ENCODE measurements around the gene HSD17B13.

DNA sequence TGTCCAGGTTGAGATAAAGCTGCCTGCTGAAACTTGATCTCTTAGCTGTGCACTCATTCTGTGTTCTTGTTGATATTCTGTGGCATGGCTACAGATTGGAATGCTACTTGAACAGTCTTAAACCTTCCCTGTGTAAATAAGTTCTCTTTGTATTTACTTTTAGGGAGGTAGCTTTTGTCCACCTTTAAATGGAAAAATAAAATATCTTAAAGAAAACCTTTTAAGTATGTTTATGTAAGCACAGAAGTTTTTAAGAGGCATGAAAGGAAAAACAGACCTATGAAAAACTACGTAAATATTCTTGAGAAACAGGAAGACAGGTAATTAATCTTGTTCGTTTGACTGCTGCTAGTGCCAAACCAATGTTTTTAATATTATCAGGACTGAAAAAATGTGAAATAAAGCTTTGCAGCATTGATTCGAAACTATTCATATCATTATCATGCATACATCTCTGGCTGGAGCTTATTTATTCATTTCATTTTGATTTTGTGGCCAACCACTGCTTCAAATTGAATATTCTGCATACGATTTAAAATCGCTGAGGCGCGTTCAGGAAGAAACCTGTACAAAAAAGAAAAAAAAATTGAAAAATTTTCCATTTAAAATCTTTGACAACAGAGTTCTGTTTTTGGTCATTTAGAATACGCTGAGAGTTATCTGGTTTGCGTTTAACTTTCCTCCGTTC, 17.8 kb downstream of the HSD17B13 start:
- no peak for TF ChIP-seq POLR2A (IDR thresholded peaks at IDR 0.05)
- TF ChIP-seq, protein P1, sequence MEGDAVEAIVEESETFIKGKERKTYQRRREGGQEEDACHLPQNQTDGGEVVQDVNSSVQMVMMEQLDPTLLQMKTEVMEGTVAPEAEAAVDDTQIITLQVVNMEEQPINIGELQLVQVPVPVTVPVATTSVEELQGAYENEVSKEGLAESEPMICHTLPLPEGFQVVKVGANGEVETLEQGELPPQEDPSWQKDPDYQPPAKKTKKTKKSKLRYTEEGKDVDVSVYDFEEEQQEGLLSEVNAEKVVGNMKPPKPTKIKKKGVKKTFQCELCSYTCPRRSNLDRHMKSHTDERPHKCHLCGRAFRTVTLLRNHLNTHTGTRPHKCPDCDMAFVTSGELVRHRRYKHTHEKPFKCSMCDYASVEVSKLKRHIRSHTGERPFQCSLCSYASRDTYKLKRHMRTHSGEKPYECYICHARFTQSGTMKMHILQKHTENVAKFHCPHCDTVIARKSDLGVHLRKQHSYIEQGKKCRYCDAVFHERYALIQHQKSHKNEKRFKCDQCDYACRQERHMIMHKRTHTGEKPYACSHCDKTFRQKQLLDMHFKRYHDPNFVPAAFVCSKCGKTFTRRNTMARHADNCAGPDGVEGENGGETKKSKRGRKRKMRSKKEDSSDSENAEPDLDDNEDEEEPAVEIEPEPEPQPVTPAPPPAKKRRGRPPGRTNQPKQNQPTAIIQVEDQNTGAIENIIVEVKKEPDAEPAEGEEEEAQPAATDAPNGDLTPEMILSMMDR (IDR thresholded peaks at IDR 0.05) = no peak
